Esophagus muscularis mucosa (tissue), 4 donors: ENCODE data around the gene SLC45A3.

Experiments used
- CTCF ChIP-seq, 3 experiments: fragments of 200-600 bp in 2 of 3; fragments of 450-650 bp in 1 of 3; sonication (generic) in 2 of 3; IDR thresholded peaks; one replicate each; pipeline ENCODE4 v1.5.1; 2017 to 2019; ENCODE audit warnings: antibody characterized with exemption in 3 of 3, mild to moderate bottlenecking in 2 of 3, moderate library complexity in 1 of 3
- EP300 ChIP-seq: sonication (generic); formaldehyde crosslinking; IDR thresholded peaks from one replicate; pipeline ENCODE4 v1.6.1; 2017; ENCODE audit warnings: antibody characterized with exemption
- POLR2AphosphoS5 ChIP-seq, 2 donors: sonication (generic); formaldehyde crosslinking; IDR thresholded peaks; one replicate each; pipeline ENCODE4 v1.6.1; 2017; ENCODE audit warnings: antibody characterized with exemption in 2 of 2

GRCh38 chr1:205698921-205699320 is 18.6 kb upstream of the SLC45A3 start:
- TF ChIP-seq CTCF (IDR thresholded peaks at IDR 0.05) = no peak
- TF ChIP-seq POLR2AphosphoS5 (IDR thresholded peaks at IDR 0.05) = no peak
- TF ChIP-seq EP300 = no peak
